Liver (tissue), 9 donors: ENCODE measurements around the gene DDAH2. TPM values are rescaled to one million over a fixed set of nuclear protein-coding genes. Genes with fewer than 3 reads are reported as not detected.

Experiments used
- DNase-seq: peaks from one replicate; pipeline ENCODE4 v3.0.0-alpha.2; 2017; ENCODE audit warnings: low spot score
- H3K27ac ChIP-seq, 2 donors: one replicate each; pipeline ENCODE4 v1.7.0; 2013; ENCODE audit warnings: inconsistent platforms in 2 of 2, low read length in 2 of 2, control low read depth in 1 of 2, low read depth in 1 of 2, mild to moderate bottlenecking in 1 of 2
- H3K27me3 ChIP-seq, 4 donors: one replicate each; pipeline versions ENCODE4 v1.6.1 to v1.7.0; 2013; ENCODE audit warnings: low read length in 3 of 4, inconsistent platforms in 1 of 4, mild to moderate bottlenecking in 1 of 4, moderate library complexity in 1 of 4; ENCODE audit not compliant: control insufficient read depth in 4 of 4, insufficient read depth in 4 of 4
- H3K36me3 ChIP-seq, 4 donors: one replicate each; pipeline versions ENCODE4 v1.6.1 to v1.7.0; 2013; ENCODE audit warnings: low read length in 3 of 4, mild to moderate bottlenecking in 3 of 4, low read depth in 1 of 4, moderate library complexity in 1 of 4; ENCODE audit not compliant: control insufficient read depth in 4 of 4, insufficient read depth in 3 of 4
- H3K4me1 ChIP-seq, 4 donors: one replicate each; pipeline versions ENCODE4 v1.6.1 to v1.7.0; 2013; ENCODE audit warnings: low read length in 3 of 4, mild to moderate bottlenecking in 3 of 4, moderate library complexity in 1 of 4; ENCODE audit not compliant: control insufficient read depth in 4 of 4, insufficient read depth in 4 of 4
- H3K4me3 ChIP-seq, 3 donors: one replicate each; pipeline versions ENCODE4 v1.6.1 to v1.7.0; 2013; ENCODE audit warnings: low read length in 3 of 3, control low read depth in 1 of 3, low read depth in 1 of 3, mild to moderate bottlenecking in 1 of 3
- H3K9ac ChIP-seq, 2 donors: one replicate each; pipeline ENCODE4 v1.7.0; 2013; ENCODE audit warnings: low read length in 2 of 2, mild to moderate bottlenecking in 2 of 2, moderate library complexity in 2 of 2, control low read depth in 1 of 2, low read depth in 1 of 2
- H3K9me3 ChIP-seq, 4 donors: one replicate each; pipeline versions ENCODE4 v1.6.1 to v1.7.0; 2013; ENCODE audit warnings: low read length in 3 of 4; ENCODE audit not compliant: control insufficient read depth in 4 of 4
- ATF3 ChIP-seq: IDR thresholded peaks from 2 replicates; pipeline ENCODE4 v1.6.1; 2016; ENCODE audit warnings: antibody characterized with exemption
- CTCF ChIP-seq: fragments of 150-350 bp; IDR thresholded peaks from 2 replicates; pipeline ENCODE4 v1.5.1; 2017; ENCODE audit warnings: improper control_type of control experiment, low read depth, low read length; ENCODE audit not compliant: missing input control
- EGR1 ChIP-seq, 2 donors: IDR thresholded peaks; 2 replicates each; pipeline ENCODE4 v1.6.1; 2016 to 2018; ENCODE audit warnings: antibody characterized with exemption in 2 of 2, low read depth in 2 of 2
- FOXA1 ChIP-seq: IDR thresholded peaks from 2 replicates; pipeline ENCODE4 v1.6.1; 2016; ENCODE audit warnings: antibody characterized with exemption
- FOXA2 ChIP-seq: IDR thresholded peaks from 2 replicates; pipeline ENCODE4 v1.6.1; 2016; ENCODE audit warnings: antibody characterized with exemption
- GABPA ChIP-seq, 2 donors: IDR thresholded peaks in 1 of 2; conservative IDR thresholded peaks in 1 of 2; 2 replicates each; pipeline ENCODE4 v1.6.1; 2016; ENCODE audit warnings: antibody characterized with exemption in 2 of 2, mild to moderate bottlenecking in 1 of 2, moderate library complexity in 1 of 2
- HNF4A ChIP-seq, 2 donors: conservative IDR thresholded peaks; 2 replicates each; pipeline ENCODE4 v1.6.1; 2016; ENCODE audit warnings: antibody characterized with exemption in 2 of 2, mild to moderate bottlenecking in 2 of 2
- HNF4G ChIP-seq: IDR thresholded peaks from 2 replicates; pipeline ENCODE4 v1.6.1; 2016; ENCODE audit warnings: antibody characterized with exemption
- JUND ChIP-seq, 2 donors: IDR thresholded peaks; 2 replicates each; pipeline ENCODE4 v1.6.1; 2016; ENCODE audit warnings: antibody characterized with exemption in 2 of 2
- NR2F2 ChIP-seq: IDR thresholded peaks from 2 replicates; pipeline ENCODE4 v1.6.1; 2016; ENCODE audit warnings: antibody characterized with exemption
- RAD21 ChIP-seq, 2 donors: IDR thresholded peaks; 2 replicates each; pipeline ENCODE4 v1.6.1; 2016; ENCODE audit warnings: antibody characterized with exemption in 2 of 2, mild to moderate bottlenecking in 2 of 2
- REST ChIP-seq: IDR thresholded peaks from 2 replicates; pipeline ENCODE4 v1.6.1; 2016; ENCODE audit warnings: antibody characterized with exemption, mild to moderate bottlenecking
- RXRA ChIP-seq, 2 donors: IDR thresholded peaks; 2 replicates each; pipeline ENCODE4 v1.6.1; 2017 to 2018; ENCODE audit warnings: antibody characterized with exemption in 2 of 2, mild to moderate bottlenecking in 1 of 2
- SP1 ChIP-seq: IDR thresholded peaks from 2 replicates; pipeline ENCODE4 v1.6.1; 2018; ENCODE audit warnings: antibody characterized with exemption, mild to moderate bottlenecking
- YY1 ChIP-seq: IDR thresholded peaks from 2 replicates; pipeline ENCODE4 v1.6.1; 2016; ENCODE audit warnings: antibody characterized with exemption, mild to moderate bottlenecking
- WGBS: extraction: QIAGEN DNeasy Blood & Tissue Kit; methylation state at CpG from one replicate; pipeline ENCODE4 v1.1.7; 2013; 5-methylcytosine and 5-hydroxymethylcytosine counted together
- polyA plus RNA-seq, 2 donors: library from polyadenylated mRNA; stranded (reverse) in 1 of 2; unstranded in 1 of 2; fragments of 200-250 nt in 1 of 2; fragments of >200 nt in 1 of 2; fragmentation: Nextera tagmentation in 1 of 2; extraction: Ambion mirVana in 1 of 2; gene quantifications; one replicate each; pipeline versions ENCODE4 v1.2.1 to v1.2.3, GENCODE V29; 2013 to 2015
- total RNA-seq, 2 donors: library from RNA; depleted of rRNA; stranded (reverse); fragments of >200 nt; gene quantifications; one replicate each; pipeline ENCODE4 v1.2.3, GENCODE V29; 2014
- TF ChIP-seq, protein P1 (sequence below): IDR thresholded peaks from 2 replicates; pipeline ENCODE4 v1.6.1; 2016; ENCODE audit warnings: antibody characterized with exemption
- TF ChIP-seq, protein P2 (sequence below): IDR thresholded peaks from 2 replicates; pipeline ENCODE4 v1.6.1; 2016; ENCODE audit warnings: antibody characterized with exemption
- donor health status: healthy.
- donor health status: healthy.
- donor health status: healthy.
- donor health status: healthy.
- donor health status: healthy.

Gene DDAH2
- total and polyA plus RNA-seq, 4 donors, result 19.8 to 31.4 (median 23.2) TPM

DNA sequence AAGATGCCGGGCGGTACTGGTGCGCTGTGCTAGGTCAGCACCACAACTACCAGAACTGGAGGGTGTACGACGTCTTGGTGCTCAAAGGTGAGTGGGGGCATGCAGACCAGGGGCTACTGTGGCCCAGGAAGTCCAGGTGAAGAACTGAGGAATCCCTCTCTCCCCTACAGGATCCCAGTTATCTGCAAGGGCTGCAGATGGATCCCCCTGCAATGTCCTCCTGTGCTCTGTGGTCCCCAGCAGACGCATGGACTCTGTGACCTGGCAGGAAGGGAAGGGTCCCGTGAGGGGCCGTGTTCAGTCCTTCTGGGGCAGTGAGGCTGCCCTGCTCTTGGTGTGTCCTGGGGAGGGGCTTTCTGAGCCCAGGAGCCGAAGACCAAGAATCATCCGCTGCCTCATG lies 21.4 kb downstream of the DDAH2 start (continued):
- TF ChIP-seq CTCF (no peak), FOXA2 (no peak), SP1 (no peak), EGR1 (IDR thresholded peaks at IDR 0.05; ENCODE audit: low read depth in 2 of 2) (no peak), YY1 (no peak), FOXA1 (no peak), HNF4A (conservative IDR thresholded peaks at IDR 0.05) (no peak), JUND (IDR thresholded peaks at IDR 0.05) (no peak), ATF3 (no peak), HNF4G (no peak), RAD21 (IDR thresholded peaks at IDR 0.05) (no peak), RXRA (IDR thresholded peaks at IDR 0.05) (no peak)
- TF ChIP-seq, protein P1, sequence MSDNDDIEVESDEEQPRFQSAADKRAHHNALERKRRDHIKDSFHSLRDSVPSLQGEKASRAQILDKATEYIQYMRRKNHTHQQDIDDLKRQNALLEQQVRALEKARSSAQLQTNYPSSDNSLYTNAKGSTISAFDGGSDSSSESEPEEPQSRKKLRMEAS, result no peak

DNA sequence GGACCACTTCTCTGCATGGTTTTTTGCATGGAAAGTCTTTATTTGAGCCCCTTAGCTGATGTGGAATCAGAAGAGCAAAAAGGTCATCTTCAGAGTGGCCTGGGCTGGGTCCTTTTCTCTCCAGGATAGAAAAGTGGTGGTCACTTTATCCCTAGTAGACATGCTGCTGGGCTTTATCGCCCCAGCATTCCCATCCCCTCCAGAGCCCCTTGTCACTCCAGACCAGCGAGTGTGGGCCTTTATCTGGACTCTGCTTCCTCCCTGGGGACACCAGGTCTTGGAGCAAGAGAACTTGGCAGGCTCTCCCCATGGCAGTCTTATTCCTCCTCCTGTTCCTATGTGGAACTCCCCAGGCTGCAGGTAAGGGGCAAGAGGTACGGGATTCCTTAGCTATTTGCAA lies 22.5 kb downstream of the DDAH2 start, which contains the start of gene LY6G6F:
TSS of gene LY6G6F (plus strand) at position 268 of the 400 bp plus-strand sequence. CDS start at position 309, 41 bp downstream.
- TF ChIP-seq JUND (IDR thresholded peaks at IDR 0.05) (no peak), HNF4A (conservative IDR thresholded peaks at IDR 0.05) (no peak), SP1 (no peak), RAD21 (IDR thresholded peaks at IDR 0.05) (no peak), ATF3 (no peak), NR2F2 (no peak), RXRA (IDR thresholded peaks at IDR 0.05) (no peak), FOXA1 (no peak), EGR1 (IDR thresholded peaks at IDR 0.05; ENCODE audit: low read depth in 2 of 2) (no peak), FOXA2 (no peak), GABPA (IDR thresholded peaks at IDR 0.05 in 1 of 2, conservative IDR thresholded peaks at IDR 0.05 in 1 of 2) (no peak), CTCF (no peak), REST (no peak), YY1 (no peak)
- TF ChIP-seq, protein P2, sequence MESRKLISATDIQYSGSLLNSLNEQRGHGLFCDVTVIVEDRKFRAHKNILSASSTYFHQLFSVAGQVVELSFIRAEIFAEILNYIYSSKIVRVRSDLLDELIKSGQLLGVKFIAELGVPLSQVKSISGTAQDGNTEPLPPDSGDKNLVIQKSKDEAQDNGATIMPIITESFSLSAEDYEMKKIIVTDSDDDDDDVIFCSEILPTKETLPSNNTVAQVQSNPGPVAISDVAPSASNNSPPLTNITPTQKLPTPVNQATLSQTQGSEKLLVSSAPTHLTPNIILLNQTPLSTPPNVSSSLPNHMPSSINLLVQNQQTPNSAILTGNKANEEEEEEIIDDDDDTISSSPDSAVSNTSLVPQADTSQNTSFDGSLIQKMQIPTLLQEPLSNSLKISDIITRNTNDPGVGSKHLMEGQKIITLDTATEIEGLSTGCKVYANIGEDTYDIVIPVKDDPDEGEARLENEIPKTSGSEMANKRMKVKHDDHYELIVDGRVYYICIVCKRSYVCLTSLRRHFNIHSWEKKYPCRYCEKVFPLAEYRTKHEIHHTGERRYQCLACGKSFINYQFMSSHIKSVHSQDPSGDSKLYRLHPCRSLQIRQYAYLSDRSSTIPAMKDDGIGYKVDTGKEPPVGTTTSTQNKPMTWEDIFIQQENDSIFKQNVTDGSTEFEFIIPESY, result no peak
- TF ChIP-seq, protein P1, result no peak
- WGBS, result 70% methylated on average over 3 of the region's 3 CpGs
- H3K27ac ChIP-seq, result no peak within 1 kb of the TSS
- H3K9ac ChIP-seq, result no peak within 1 kb of the TSS
- H3K4me3 ChIP-seq, result no peak within 1 kb of the TSS
- H3K4me1 ChIP-seq, result peaks cover 0 to 8% (median 6%) of the 10 kb centered on the region in 4 donors
- no peaks in the 10 kb centered on the region for H3K27me3 ChIP-seq
- no peaks in the 10 kb centered on the region for H3K9me3 ChIP-seq
- no peak for DNase-seq
- H3K36me3 ChIP-seq, result no peaks in the 10 kb centered on the region
